MM.1S (cell line): ENCODE data around the gene SORCS2.

Source experiments
- DNase-seq: peaks from one replicate; pipeline ENCODE4 v3.0.0-alpha.2; 2015
- H2AFZ ChIP-seq: fragments of 300-600 bp; sonication (generic); 2 replicates; pipeline ENCODE4 v1.6.0; 2016; ENCODE audit warnings: antibody characterized with exemption, low read length
- H3F3A ChIP-seq: fragments of 300-600 bp; sonication (generic); 2 replicates; pipeline ENCODE4 v1.6.1; 2016; ENCODE audit warnings: mild to moderate bottlenecking, antibody characterized with exemption, low read length, moderate library complexity, mixed read lengths; ENCODE audit not compliant: insufficient read depth
- H3K27ac ChIP-seq: fragments of 300-600 bp; sonication (generic); 2 replicates; pipeline ENCODE4 v1.5.1; 2016; ENCODE audit warnings: mild to moderate bottlenecking, low read length
- H3K27me3 ChIP-seq: fragments of 300-600 bp; sonication (generic); replicated peaks from 2 replicates; pipeline ENCODE4 v1.6.0; 2016; ENCODE audit warnings: low read length; ENCODE audit not compliant: insufficient read depth
- H3K36me3 ChIP-seq: fragments of 300-600 bp; sonication (generic); replicated peaks from 2 replicates; pipeline ENCODE4 v1.6.1; 2016; ENCODE audit warnings: mild to moderate bottlenecking, low read length, mixed read lengths; ENCODE audit not compliant: insufficient read depth
- H3K4me1 ChIP-seq: fragments of 300-600 bp; sonication (generic); 2 replicates; pipeline ENCODE4 v1.6.1; 2016; ENCODE audit warnings: low read length, mixed read lengths
- H3K4me2 ChIP-seq: fragments of 300-600 bp; sonication (generic); 2 replicates; pipeline ENCODE4 v1.6.0; 2016; ENCODE audit warnings: low read depth, low read length
- H3K4me3 ChIP-seq: fragments of 300-600 bp; sonication (generic); 2 replicates; pipeline ENCODE4 v1.5.1; 2016; ENCODE audit warnings: low read length, mixed read lengths
- H3K79me2 ChIP-seq: fragments of 300-600 bp; sonication (generic); 2 replicates; pipeline ENCODE4 v1.6.1; 2016; ENCODE audit warnings: mixed run types, low read length, mixed read lengths
- H3K9ac ChIP-seq: fragments of 300-600 bp; sonication (generic); 2 replicates; pipeline ENCODE4 v1.6.1; 2016; ENCODE audit warnings: low read length, mixed read lengths
- H3K9me2 ChIP-seq: fragments of 300-600 bp; sonication (generic); replicated peaks from 2 replicates; pipeline ENCODE4 v1.6.1; 2016; ENCODE audit warnings: mild to moderate bottlenecking, low read length, mixed read lengths; ENCODE audit not compliant: insufficient read depth
- H3K9me3 ChIP-seq: fragments of 300-600 bp; sonication (generic); replicated peaks from 2 replicates; pipeline ENCODE4 v1.6.1; 2016; ENCODE audit warnings: mild to moderate bottlenecking, low read length, mixed read lengths; ENCODE audit not compliant: insufficient read depth
- H4K20me1 ChIP-seq: fragments of 300-600 bp; sonication (generic); 2 replicates; pipeline ENCODE4 v1.6.1; 2016; ENCODE audit warnings: mild to moderate bottlenecking, low read length, moderate library complexity, mixed read lengths; ENCODE audit not compliant: insufficient read depth
- CTCF ChIP-seq: fragments of 300-600 bp; sonication (generic); IDR thresholded peaks from 2 replicates; pipeline ENCODE4 v1.5.1; 2016; ENCODE audit warnings: antibody characterized with exemption, low read length, mixed read lengths
- EZH2 ChIP-seq: fragments of 300-600 bp; sonication (generic); optimal IDR thresholded peaks from 2 replicates; pipeline ENCODE3; 2017; ENCODE audit warnings: low read depth, mild to moderate bottlenecking, antibody characterized with exemption, low read length, mixed read lengths
- EZH2phosphoT487 ChIP-seq: fragments of 300-600 bp; sonication (generic); IDR thresholded peaks from 2 replicates; pipeline ENCODE4 v1.6.1; 2018; ENCODE audit warnings: antibody characterized with exemption, low read length

SORCS2 gene

GRCh38 chr4:7293703-7294102 lies 101.4 kb downstream of the SORCS2 start:
- Histone ChIP-seq H3K4me1 (no peaks in the 10 kb centered on the region), H3K36me3 (no peaks in the 10 kb centered on the region), H3K27ac (no peak overlapping the region), H3K79me2 (no peaks in the 10 kb centered on the region), H3K9ac (no peak overlapping the region), H3K9me3 (no peaks in the 10 kb centered on the region), H3K9me2 (no peaks in the 10 kb centered on the region), H2AFZ (no peak overlapping the region), H4K20me1 (no peaks in the 10 kb centered on the region), H3K4me2 (no peak overlapping the region), H3K4me3 (no peak overlapping the region), H3K27me3 (peaks cover 78% of the 10 kb centered on the region), H3F3A (no peaks in the 10 kb centered on the region)
- TF ChIP-seq EZH2phosphoT487 (no peak), EZH2 (no peak), CTCF (no peak)
- no peak for DNase-seq

- Histone ChIP-seq H3K4me1 (no peaks in the 10 kb centered on the region), H3K4me3 (no peak overlapping the region), H4K20me1 (no peaks in the 10 kb centered on the region), H3K79me2 (no peaks in the 10 kb centered on the region), H3K4me2 (no peak overlapping the region), H2AFZ (no peak overlapping the region), H3K9ac (no peak overlapping the region), H3F3A (no peaks in the 10 kb centered on the region), H3K9me2 (no peaks in the 10 kb centered on the region), H3K9me3 (no peaks in the 10 kb centered on the region), H3K36me3 (no peaks in the 10 kb centered on the region), H3K27ac (no peak overlapping the region), H3K27me3 (peaks cover 78% of the 10 kb centered on the region)
- no peak for TF ChIP-seq CTCF
- TF ChIP-seq EZH2phosphoT487, result no peak
- no peak for TF ChIP-seq EZH2
- no peak for DNase-seq
Observed at GRCh38 chr4:7294176-7294756, 101.9 kb downstream of the SORCS2 start.

- Histone ChIP-seq H3K9me2 (no peaks in the 10 kb centered on the region), H3F3A (no peaks in the 10 kb centered on the region), H3K4me3 (no peak overlapping the region), H3K27ac (no peak overlapping the region), H3K79me2 (no peaks in the 10 kb centered on the region), H3K27me3 (peaks cover 78% of the 10 kb centered on the region), H3K4me2 (no peak overlapping the region), H3K9ac (no peak overlapping the region), H3K4me1 (no peaks in the 10 kb centered on the region), H4K20me1 (no peaks in the 10 kb centered on the region), H2AFZ (no peak overlapping the region), H3K9me3 (no peaks in the 10 kb centered on the region), H3K36me3 (no peaks in the 10 kb centered on the region)
- DNase-seq, result no peak
- TF ChIP-seq EZH2phosphoT487 (no peak), CTCF (no peak), EZH2 (no peak)
Observed at GRCh38 chr4:7295197-7295910, 103.0 kb downstream of the SORCS2 start.
